Lung (tissue), 12 donors: ENCODE data around the gene KRT80. TPM values are rescaled to one million over a fixed set of nuclear protein-coding genes. Genes with fewer than 3 reads are reported as not detected.

Experiments used
- ATAC-seq: fragments of 200-7000 bp; cut with Tn5 transposase; one replicate; pipeline ENCODE4 v1.9.1; 2020; ENCODE audit warnings: moderate number of reproducible peaks; ENCODE audit not compliant: insufficient read depth, low FRiP score
- DNase-seq, 3 donors: peaks; one replicate each; pipeline ENCODE4 v3.0.0-alpha.2; 2013 to 2017
- H3K27ac ChIP-seq, 2 donors: one replicate each; pipeline ENCODE4 v1.5.1; 2013; ENCODE audit warnings: mild to moderate bottlenecking in 2 of 2, moderate library complexity in 2 of 2, control low read depth in 1 of 2, inconsistent platforms in 1 of 2, low read depth in 1 of 2, low read length in 1 of 2
- H3K27me3 ChIP-seq, 3 donors: one replicate each; pipeline ENCODE4 v1.5.1; 2013; ENCODE audit warnings: low read length in 2 of 3; ENCODE audit not compliant: control insufficient read depth in 3 of 3, insufficient read depth in 3 of 3
- H3K36me3 ChIP-seq, 4 donors: one replicate each; pipeline ENCODE4 v1.5.1; 2013; ENCODE audit warnings: low read length in 4 of 4, mild to moderate bottlenecking in 1 of 4, moderate library complexity in 1 of 4; ENCODE audit not compliant: control insufficient read depth in 4 of 4, insufficient read depth in 4 of 4
- H3K4me1 ChIP-seq, 5 donors: one replicate each; pipeline ENCODE4 v1.5.1; 2013; ENCODE audit warnings: low read length in 5 of 5, mild to moderate bottlenecking in 2 of 5, moderate library complexity in 1 of 5; ENCODE audit not compliant: control insufficient read depth in 5 of 5, insufficient read depth in 5 of 5
- H3K4me3 ChIP-seq: one replicate; pipeline ENCODE4 v1.5.1; 2013; ENCODE audit warnings: mild to moderate bottlenecking, control low read depth, moderate library complexity
- H3K9ac ChIP-seq, 2 donors: one replicate each; pipeline ENCODE4 v1.5.1; 2013; ENCODE audit warnings: low read length in 2 of 2, control low read depth in 1 of 2; ENCODE audit not compliant: insufficient read depth in 1 of 2
- H3K9me3 ChIP-seq, 4 donors: one replicate each; pipeline ENCODE4 v1.5.1; 2013; ENCODE audit warnings: low read length in 3 of 4, mild to moderate bottlenecking in 1 of 4, moderate library complexity in 1 of 4; ENCODE audit not compliant: control insufficient read depth in 4 of 4, insufficient read depth in 3 of 4
- WGBS, 2 donors: extraction: QIAGEN DNeasy Blood & Tissue Kit; methylation state at CpG; one replicate each; pipeline ENCODE4 v1.1.7; 2013; 5-methylcytosine and 5-hydroxymethylcytosine counted together
- polyA plus RNA-seq, 2 donors: library from polyadenylated mRNA; stranded (reverse); fragments of 200-250 nt; gene quantifications; one replicate each; pipeline ENCODE4 v1.2.1, GENCODE V29; 2013
- total RNA-seq, 2 donors: library from RNA; depleted of rRNA in 1 of 2; stranded (reverse); fragments of >200 nt in 1 of 2; gene quantifications; one replicate each; pipeline ENCODE4 v1.2.1, GENCODE V29; 2014 to 2021
- TF ChIP-seq, protein P1 (sequence below): IDR thresholded peaks from 2 replicates; pipeline ENCODE4 v1.5.1; 2012; ENCODE audit warnings: mild to moderate bottlenecking; ENCODE audit errors: control extremely low read depth, extremely low read depth
- donor health status: control.
- donor health status: control.
- donor health status: Bipolar disorder and iron deficiency.
- donor health status: healthy.
- donor health status: DM: yes; HTN: yes; CAD: no.

The KRT80 gene
- total and polyA plus RNA-seq, 4 donors: 1.8 to 15.5 (median 8.6) TPM

DNA sequence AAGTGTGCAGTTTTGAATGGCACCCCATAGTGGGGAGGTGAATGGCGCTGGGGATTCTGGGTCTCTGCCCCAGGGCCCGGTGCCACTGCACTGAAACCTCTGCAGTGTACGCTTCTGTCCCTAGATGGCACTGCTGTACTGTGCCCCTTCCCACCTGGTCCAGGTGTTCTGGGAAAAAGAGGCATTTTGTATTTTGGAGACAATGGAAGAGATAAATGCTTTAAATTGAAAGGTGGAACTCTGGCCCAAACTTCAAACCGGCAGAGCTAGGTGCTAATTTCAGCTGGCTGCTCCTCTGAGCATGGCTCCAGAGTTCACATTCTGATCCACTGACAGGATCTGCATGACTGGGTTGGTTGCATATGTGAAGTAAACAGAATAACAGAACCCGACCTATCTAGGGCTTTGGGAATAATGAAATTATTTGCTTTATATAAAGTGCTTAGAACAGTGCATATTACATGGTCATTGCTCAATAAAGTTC, 52.2 kb downstream of the KRT80 start:
- Histone ChIP-seq H3K9me3 (no peaks in the 10 kb centered on the region), H3K27ac (no peak overlapping the region), H3K9ac (no peak overlapping the region), H3K27me3 (no peaks in the 10 kb centered on the region), H3K4me1 (peaks cover 0 to 12% (median 0%) of the 10 kb centered on the region in 5 donors), H3K4me3 (no peak overlapping the region), H3K36me3 (no peaks in the 10 kb centered on the region)
- ATAC-seq (no peak), DNase-seq (no peak)
- 37 to 41% methylated on average over 5 of the region's 5 CpGs for WGBS, 2 donors
- TF ChIP-seq, protein P1, sequence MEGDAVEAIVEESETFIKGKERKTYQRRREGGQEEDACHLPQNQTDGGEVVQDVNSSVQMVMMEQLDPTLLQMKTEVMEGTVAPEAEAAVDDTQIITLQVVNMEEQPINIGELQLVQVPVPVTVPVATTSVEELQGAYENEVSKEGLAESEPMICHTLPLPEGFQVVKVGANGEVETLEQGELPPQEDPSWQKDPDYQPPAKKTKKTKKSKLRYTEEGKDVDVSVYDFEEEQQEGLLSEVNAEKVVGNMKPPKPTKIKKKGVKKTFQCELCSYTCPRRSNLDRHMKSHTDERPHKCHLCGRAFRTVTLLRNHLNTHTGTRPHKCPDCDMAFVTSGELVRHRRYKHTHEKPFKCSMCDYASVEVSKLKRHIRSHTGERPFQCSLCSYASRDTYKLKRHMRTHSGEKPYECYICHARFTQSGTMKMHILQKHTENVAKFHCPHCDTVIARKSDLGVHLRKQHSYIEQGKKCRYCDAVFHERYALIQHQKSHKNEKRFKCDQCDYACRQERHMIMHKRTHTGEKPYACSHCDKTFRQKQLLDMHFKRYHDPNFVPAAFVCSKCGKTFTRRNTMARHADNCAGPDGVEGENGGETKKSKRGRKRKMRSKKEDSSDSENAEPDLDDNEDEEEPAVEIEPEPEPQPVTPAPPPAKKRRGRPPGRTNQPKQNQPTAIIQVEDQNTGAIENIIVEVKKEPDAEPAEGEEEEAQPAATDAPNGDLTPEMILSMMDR: peak; percentile 2

DNA sequence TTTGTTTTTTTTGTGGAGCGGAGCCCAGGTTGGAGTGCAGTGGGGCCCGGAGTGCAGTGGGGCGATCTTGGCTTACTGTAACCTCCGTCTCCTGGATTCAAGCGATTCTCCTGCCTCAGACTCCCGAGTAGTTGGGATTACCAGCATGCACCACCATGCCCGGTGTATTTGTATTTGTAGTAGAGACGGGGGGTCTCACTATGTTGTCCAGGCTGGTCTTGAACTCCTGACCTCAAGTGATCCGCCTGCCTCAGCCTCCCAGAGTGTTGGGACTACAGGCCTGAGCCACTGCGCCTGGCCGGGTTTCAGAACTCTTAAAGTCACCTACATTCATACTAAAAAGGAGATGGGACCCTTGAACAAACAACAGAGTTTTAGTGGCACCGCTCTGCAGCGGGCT, 52.7 kb downstream of the KRT80 start:
- DNase-seq: no peak
- H3K36me3 ChIP-seq: no peaks in the 10 kb centered on the region
- H3K27me3 ChIP-seq: no peaks in the 10 kb centered on the region
- no peak for ATAC-seq
- H3K9ac ChIP-seq: no peak overlapping the region
- 86 to 92% methylated on average over 13 of the region's 13 CpGs for WGBS, 2 donors
- TF ChIP-seq, protein P1: no peak
- no peak overlapping the region for H3K27ac ChIP-seq
- no peaks in the 10 kb centered on the region for H3K9me3 ChIP-seq
- peaks cover 0 to 12% (median 0%) of the 10 kb centered on the region in 5 donors for H3K4me1 ChIP-seq
- H3K4me3 ChIP-seq: no peak overlapping the region

DNA sequence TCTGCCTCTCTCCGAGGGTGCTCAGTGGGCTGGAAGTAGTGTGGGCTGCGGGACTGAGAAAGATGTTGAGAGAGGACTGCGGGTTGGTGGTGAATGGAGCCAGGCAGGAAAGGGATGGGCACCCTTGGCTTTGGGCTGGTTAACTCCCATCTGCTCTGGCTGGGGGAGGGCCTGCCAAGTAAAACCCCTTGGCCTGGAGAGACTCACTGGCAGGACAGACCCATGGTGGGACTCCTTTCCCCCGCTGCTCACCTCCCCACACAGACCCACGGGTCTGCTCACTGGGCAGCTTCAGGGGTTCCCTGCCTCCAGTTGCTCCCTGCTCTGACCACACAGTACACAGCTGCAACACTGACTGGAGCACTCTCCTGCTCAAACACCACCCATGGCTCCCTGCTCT, 54.1 kb downstream of the KRT80 start:
- TF ChIP-seq, protein P1: no peak
- Histone ChIP-seq H3K36me3 (no peaks in the 10 kb centered on the region), H3K4me1 (peaks cover 0 to 5% (median 0%) of the 10 kb centered on the region in 5 donors), H3K4me3 (no peak overlapping the region), H3K9ac (no peak overlapping the region), H3K27ac (no peak overlapping the region), H3K27me3 (no peaks in the 10 kb centered on the region), H3K9me3 (no peaks in the 10 kb centered on the region)
- 76 to 91% methylated on average over 5 of the region's 5 CpGs for WGBS, 2 donors
- ATAC-seq (no peak), DNase-seq (no peak)

DNA sequence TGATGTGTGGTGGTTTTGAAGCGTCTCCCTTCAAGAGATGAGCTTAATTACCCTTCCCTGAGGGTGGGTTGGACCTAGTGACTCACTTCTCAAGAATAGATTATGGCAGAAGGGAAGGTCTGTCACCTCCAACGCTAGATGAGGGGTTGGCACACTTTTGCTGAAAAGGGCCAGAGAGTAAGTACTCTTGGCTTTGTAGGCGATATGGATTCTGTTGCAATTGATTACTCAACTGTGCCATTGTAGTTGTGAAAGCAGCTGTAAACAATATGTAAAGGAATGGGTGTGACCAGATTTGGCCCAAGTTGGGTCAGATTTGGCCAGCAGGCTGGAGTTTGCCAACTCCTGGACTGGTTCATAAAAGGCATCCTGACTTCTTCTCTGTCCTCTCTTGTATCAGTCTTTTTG, 59.1 kb downstream of the KRT80 start:
- DNase-seq (no peak), ATAC-seq (no peak)
- Histone ChIP-seq H3K9ac (no peak overlapping the region), H3K4me3 (no peak overlapping the region), H3K9me3 (no peaks in the 10 kb centered on the region), H3K27me3 (no peaks in the 10 kb centered on the region), H3K36me3 (no peaks in the 10 kb centered on the region), H3K4me1 (peaks cover 0 to 3% (median 0%) of the 10 kb centered on the region in 5 donors), H3K27ac (no peak overlapping the region)
- TF ChIP-seq, protein P1: no peak
- WGBS, 2 donors: 48 to 55% methylated on average over 3 of the region's 3 CpGs
